Fibroblast of peridontal ligament (primary cell): Measurements from ENCODE around the gene RIOK3.
"Not testable (repeated sequence)": the region's sequence is repeated elsewhere in the genome, so short reads cannot be mapped to it uniquely, and the experiment has no call there.

Source experiments
- DNase-seq: peaks from one replicate; pipeline ENCODE4 v3.0.0-alpha.2; 2010; ENCODE audit errors: extremely low read depth

Gene RIOK3

DNA sequence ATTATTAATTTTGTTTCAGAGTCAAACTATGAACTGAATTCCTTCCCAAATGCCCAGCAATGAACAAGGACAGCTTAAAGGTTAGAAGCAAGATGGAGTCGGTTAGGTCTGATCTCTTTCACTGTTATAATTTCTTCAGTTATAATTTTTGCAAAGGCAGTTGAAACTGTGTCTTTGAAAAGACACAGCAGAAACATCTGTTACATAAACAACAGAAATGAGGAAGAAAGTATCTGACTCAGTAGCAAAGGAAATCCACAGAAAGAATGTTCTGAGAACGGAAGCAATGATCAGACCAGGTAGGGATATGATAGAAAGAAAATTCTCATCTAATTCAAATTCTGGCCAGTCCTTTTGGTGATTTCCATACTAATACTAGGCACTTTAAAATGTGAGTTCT is 45.0 kb downstream of the RIOK3 start:
- no peak for DNase-seq

DNA sequence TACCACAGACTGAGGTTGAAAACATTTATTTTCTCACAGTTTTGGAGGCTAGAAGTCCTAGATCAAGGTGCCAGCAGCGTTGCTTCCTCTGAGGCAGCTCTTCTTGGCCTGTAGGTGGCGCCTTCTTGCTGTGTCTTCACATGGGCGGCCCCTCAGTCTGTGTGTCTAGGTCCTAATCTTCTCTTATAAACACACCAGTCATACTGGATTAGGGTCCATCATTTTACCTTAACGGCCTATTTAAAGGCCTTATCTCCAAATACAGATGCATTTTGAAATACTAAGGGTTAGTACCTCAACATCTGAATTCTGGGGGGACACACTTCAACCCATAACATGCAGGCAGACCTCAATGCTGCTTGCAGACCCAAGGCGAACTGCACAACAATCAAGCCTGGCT is 45.8 kb downstream of the RIOK3 start:
- DNase-seq: peak; percentile 70

DNA sequence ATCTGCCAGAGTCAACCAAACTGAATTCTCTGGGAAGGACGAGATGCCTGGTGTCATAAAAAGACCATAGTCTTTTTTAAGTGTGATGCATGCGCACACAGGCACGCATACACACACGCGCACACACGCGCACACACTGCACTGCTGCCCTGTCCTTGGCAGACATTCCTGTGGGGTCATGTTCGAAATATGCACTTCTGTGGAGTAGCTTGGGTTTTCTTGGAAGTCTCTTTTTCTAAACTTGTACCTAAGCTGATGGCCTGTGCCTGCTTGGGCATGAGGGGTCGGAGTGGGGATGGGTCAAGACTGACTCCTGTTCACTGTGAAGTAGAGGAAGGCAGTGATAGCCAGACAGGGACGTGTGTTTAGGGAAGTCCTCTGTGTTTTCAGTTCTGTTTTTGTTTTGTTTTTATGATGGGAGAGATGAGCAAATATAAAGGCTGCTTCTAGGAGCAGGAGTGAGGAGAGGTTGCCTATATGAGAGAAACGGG is 46.2 kb downstream of the RIOK3 start:
- DNase-seq: peak; percentile 80

DNA sequence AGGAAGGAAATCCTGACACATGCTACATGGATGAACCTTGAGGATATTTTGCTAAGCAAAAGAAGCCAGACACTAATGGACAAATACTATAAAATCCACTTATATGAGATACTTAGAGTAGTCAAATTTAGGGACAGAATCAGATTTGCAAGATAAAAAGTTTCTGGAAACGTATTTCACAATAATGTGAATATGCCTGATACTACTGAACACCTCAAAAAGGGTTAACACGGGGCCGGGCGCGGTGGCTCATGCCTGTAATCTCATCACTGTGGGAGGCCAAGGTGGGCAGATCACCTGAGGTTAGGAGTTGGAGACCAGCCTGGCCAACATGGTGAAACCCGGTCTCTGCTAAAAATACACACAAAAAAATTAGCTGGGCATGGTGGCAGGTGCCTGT is 48.5 kb downstream of the RIOK3 start:
- DNase-seq: no peak

DNA sequence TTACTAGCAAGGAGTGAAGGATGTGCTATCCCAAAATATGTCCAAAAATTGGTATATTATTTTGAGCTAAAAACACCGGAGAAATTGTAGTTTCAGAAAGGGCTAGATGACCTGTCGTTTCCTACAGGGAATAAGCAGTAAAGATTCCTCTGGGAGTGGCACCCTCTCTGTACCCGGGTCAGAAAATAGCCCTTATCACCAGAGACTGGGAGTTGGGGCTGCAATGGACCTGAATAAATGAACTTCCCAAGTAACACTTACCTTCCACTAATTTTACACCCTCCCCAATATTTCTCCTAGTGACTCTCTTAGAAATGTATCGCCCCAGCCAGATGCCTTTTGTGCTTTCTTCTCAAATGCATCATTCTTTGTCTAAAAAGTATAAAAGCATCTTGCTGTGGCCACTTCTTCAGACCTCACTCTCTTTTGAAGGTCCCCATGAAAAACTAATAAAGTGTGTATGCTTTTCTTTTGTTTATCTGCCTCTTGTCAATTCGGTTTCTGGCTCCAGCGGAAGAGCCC is 49.5 kb downstream of the RIOK3 start:
- DNase-seq: no peak

DNA sequence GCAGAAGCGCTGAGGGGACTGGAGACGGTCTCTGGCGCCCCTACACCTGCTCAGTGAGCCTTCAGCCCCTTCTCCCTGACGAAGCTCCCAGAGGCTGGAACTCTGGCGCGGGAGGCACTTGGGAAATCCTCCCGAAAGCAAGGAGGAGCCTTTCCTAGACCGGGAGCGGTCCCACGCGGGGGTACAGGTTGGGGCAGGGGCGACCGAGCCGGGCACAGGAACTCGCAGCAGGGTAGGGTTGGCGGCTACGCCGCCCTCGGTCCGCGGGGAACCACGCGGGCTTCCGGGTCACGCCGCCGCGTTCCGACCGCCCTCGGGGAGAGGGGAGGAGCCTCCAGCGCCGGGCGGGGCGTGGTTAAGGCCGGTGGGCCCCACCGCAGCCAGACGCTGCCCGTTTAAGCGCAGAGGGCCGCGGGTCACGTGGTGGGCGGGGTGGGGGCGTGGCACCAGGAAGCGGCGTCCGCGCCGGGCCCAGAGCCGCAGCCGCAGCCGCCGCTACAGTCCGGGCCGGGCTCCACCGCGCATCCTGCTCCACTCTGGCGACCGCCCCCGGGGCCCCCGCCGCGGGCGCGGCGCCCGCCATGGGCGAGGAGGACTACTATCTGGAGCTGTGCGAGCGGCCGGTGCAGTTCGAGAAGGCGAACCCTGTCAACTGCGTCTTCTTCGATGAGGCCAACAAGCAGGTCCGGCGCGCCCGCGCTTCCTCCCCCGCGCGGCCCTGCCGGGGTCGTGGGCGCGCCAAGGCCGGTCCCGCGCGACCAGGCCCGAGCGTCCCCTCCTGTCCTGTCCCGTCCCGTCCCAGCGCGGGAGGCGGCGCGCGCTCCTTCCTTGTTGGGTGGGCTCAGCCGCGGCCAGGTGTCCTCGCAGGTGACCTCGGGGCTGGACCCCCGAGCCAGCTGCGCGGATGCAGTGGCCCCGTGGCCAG is 50.2 kb downstream of the RIOK3 start, which contains the start of gene RMC1:
Gene RMC1, plus strand, starts transcription at position 474 of the 925 bp plus-strand sequence. Its CDS starts 108 bp downstream, at position 582.
- DNase-seq: peak; percentile 85

DNA sequence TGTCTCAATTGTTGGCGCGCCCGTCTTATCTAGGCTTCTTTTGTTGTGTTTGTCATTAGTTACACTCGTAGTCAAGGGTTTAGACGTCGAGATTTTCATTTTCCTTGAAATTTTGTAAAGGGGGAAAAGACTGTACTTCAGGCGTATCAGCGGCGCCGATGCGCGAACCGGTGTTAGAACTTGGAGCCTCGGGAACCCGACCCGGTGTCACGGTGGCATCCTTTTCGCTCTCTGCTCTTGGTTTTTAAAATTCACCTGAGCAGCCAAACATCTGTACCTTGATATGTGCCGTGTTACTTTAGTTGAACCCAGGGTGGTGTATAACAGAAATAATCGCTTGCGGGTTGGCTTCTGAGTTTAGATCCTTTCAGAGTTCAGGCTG is 50.9 kb downstream of the RIOK3 start:
- DNase-seq: no peak

DNA sequence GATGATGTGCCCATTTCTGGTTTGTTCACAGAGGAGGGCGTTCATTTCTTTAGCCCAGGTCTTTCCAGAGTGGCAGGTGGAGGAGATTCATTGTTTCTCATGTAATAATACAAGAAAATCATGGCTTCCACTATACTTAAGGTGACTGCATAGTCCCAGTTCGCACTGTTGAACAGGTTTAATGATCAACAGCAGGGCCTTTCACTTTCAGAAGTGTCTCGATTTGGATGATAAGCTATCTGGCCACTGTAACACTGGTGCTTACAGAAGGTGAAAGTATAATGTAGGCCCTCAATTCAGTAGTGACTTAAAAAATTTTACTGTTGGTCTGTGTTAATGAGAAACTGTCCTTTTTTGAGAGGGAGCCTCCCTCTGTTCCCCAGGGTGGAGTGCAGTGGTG is 51.6 kb downstream of the RIOK3 start:
- no peak for DNase-seq

DNA sequence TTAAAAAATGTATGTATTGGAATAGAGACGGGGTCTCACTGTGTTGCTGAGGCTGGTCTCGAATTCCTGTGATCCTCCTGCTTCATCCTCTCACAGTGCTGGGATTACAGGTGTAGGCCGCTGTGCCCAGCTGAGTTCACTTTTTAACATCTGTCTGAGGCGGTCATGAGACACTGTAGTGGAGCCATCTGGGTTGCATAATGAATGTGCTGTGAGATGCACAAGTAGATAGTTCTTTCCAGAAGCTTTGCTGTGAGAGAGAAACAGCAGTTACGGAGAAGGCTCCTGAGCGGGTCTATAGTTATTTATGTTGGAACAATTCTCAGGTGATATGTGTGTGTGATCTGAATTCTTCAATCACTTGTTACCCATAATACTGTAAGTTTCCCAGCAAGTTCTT is 53.3 kb downstream of the RIOK3 start:
- DNase-seq: no peak

DNA sequence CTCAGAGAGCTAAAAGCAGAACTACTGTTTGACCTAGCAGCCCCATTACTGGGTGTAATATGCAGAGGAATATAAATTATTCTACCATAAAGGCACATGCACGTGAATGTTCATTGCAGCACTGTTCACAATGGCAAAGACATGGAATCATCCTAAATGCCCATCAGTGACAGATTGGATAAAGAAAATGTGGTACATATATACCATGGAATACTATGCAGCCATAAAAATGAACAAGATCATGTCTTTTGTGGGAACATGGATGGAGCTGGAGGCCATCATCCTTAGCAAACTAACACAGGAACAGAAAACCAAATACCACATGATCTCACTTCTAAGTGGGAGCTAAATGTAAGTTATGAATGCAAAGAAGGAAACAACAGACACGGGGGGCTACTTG is 57.8 kb downstream of the RIOK3 start:
- DNase-seq: not testable (repeated sequence)

DNA sequence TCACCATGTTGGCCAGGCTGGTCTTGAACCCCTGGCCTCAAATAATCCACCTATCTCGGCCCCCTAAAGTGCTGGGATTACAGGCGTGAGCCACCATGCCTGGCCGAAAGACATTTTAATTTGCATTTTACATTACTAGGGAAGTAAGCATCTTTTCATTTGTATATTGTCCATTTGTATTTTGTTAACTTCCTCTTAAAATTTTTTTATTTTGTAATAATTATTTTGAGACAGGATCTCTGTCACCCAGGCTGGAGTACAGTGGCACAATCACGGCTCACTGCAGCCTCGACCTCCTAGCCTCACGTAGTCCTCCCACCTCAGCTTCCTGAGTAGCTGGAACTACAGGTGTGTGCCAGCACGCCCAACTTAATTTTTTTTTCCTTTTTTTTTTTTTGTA is 59.1 kb downstream of the RIOK3 start:
- not testable (repeated sequence) for DNase-seq

DNA sequence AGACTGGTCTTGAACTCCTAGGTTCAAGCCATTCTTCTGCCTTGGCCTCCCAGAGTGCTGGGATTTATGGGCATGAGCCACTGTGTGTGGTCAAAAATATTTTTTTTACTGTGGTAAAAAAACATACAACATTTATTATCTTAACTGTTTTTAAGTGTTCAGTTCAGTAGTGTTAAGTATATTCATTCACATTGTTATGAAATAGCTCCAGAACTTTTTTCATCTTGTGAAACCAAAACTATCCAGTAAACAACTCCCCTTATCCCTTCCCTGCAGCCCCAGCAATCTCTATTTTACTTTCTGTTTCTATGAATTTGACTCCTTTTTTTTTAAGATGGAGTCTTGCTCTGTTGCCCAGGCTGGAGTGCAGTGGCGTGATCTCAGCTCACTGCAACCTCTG is 59.6 kb downstream of the RIOK3 start:
- peak; percentile 47 for DNase-seq

DNA sequence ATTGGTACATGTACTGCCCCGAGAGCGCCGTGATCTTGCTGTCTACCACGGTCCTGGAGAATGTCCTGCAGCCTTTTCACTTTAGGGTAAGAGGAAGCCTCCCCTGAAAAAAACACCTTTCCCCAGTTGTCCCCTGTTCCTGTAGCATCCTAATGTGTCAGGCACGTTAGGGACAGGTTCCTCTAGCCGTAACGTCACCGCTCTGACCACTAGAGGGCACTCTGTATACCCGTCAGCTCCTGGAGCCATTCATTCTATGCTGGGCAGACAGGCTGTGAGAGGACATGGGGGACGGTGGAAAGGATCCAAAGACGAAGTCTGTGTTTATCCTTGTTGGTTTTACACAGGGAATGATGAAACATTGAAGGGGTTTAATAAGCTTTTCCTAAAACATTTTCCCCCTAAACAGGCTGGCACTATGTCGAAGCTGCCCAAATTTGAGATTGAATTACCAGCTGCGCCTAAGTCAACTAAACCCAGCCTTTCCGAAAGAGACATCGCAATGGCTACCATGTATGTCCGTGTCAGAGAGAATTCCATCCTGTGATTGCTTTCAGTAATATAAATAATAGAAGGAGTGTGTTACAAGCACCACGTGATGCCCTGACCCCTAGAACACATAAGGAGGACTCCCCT is 62.9 kb downstream of the RIOK3 start:
- peak; percentile 80 for DNase-seq

DNA sequence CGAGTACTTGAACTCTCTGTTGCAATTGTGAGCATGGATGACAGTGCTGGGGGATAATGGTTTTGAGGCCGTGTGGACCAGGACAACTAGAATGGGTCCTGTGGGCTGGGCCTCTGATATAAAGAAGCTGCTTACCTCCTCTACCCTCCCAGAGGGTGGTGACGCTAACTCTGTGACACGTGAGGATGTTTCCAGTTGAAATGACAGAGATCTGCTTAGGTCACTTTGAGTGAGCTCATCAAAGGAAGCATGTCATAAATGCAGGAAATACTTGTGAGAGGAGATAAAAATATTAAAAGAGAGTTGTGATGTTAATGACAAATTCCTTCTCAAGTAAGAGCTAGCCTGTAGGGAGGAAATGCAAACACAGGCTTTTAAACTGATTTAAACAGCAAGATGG is 66.6 kb downstream of the RIOK3 start:
- no peak for DNase-seq

DNA sequence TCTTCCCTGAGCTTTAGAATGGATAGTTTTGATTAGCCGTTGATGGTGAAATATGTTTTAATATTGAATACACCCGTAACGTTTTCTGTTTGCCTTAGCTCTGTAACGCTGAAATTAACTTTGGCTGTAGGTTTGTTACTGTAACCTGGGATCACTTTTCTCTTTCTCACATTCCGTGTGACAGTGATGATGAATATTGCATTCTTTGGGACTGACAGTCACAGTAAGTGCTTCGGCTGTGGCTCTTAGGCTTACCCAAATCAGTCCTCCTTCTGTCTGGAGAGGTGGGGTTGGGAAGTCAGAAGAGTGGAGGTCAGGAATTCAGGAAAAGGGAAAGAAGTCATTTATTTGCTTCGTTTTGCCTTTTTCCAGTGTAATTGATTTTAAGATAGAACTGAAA is 68.2 kb downstream of the RIOK3 start:
- no peak for DNase-seq

DNA sequence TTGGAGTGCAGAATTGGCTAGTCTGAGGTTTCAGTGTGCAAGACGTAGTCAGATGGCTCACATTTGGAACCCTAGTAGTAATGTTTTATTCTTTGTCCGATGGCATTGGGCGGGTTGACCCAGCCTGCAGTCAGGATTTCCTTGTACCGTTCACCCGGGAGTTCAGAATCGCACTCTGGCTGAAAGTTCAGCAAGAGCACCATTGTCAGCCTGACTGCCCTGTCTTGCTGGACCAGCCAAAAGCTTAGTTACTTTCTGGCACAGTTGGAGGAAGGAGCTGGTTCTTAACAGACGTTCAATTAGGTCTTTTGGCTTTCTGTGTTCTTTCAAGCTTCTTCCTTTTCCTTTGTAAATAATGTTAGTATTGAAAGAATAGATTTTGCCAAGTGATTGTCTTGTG is 68.8 kb downstream of the RIOK3 start:
- DNase-seq: no peak

DNA sequence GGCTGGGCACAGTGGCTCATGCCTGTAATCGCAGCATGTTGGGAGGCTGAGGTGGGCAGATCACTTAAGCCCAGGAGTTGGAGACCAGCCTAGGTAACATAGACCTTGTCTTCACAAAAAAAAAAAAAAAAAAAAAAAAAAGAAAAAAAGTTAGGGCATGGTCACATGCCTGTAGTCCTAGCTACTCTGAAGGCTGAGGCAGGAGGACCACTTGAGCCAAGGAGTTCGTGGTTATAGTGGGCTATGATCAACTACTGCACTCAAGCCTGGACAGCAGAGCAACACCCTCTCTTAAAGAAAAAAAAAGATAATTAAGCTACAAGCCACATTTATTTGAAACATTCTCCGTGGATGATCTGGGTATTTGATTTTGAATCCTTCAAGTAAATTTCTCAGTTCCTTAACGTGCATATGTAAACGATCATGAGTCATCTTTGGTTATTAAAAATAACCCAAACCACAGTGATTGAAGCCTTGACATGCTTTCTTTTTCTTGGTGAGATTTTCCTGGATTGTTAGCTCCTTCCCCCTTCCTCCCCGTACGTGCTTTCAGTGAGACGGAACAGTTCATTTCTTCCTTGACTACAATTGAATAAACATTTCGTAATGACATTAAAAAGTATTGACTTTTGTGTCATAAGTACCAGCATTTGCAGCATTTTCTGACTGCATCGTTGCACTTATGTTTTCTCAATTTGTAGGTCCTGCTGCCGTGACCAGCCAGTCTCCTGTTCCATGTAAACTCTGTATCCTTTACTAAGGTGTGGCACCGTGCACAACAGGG is 70.5 kb downstream of the RIOK3 start:
- peak; percentile 89 for DNase-seq

DNA sequence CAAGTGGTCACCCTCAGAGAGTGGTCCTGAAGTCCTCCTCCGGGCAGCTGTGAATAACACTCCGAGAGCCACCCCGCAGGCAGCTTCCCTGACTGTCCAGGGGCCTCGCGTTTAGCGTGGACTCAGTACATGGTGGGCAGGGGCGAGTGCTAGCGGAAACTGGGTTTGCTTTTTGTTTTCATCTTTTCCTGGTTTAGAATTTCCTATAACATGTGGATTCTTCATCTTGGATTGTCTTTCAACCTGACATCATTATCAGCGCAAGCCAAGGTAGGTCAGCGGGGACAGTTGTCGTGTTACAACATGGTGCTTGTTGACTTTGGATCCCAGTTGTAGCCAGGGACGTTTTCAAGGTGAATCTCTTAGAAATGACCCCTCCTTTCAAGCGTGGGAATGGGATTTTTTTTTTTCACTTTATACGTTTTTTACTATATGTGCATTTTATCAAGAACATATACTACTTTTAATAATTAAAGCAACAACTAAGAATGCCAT is 71.2 kb downstream of the RIOK3 start:
- DNase-seq: no peak

DNA sequence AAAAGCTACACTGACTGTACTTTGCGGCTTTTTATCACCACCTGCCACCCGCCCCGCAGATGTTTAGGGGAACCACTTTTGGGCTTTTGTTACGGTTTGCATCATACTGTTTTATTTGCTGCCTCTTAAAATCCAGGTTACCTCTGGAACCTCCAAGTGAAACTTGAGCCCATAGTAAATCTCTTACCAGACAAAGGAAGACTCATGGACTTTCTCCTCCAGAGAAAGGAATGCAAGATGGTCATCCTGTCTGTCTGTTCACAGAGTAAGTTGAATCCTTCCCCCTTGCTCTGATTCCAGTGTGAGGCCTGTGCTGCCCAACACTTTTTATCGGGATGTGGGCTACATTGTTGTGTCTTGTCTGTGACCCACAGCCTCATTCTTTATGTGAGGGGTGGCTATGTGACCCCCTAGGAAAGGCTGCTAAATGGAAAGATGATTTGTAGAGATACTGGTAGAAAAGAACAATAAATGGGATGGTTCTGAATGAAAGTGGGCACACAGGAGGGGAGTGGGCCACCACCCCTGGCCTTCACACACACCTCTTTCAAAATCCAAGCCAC is 73.5 kb downstream of the RIOK3 start:
- no peak for DNase-seq

DNA sequence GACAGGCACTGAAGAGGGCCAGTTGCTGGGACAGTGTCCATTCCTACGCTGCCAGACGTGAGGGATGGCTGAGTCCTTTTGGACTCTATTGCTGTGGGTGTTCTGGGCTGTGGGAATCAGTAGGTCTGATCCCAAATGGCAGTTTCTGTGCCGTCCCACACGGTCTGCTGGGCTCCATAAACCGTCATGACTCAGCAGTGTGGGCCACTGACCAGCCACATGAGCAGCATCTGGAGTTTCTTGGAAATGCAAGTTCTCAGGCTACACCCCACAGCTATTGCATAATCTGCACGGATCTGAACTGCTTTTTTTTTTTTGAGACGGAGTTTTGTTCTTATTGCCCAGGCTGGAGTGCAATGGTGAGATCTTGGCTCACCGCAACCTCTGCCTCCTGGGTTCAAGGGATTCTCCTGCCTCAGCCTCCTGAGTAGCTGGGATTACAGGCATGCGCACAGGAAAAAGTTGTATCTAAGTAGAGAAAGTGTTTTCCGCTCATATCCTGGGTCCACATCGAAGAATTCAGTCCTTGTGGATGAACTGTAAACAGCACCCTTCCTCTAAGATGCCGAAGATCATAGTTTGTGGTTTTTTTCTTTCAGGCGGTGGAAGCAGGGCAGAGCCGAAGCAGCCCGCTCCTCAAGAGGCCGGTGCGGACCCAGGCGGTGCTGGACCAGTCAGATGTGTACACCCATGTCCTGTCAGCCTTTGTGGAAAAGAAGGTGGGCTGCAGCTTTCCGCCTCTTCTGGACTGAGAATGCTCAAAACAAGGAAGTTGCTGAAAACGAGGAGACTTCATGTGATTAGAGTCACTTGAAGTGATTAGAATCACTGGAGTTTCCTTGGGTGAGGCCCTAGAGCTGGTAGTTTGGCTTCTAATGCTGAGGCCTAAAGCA is 75.7 kb downstream of the RIOK3 start:
- DNase-seq: peak; percentile 48
